Measurements from ENCODE around the gene ZNF628.

Gene ZNF628

GRCh38 chr19:55451163-55451964 lies 25.1 kb upstream of the ZNF628 start:
- DNase-seq, result peak; percentile 32

GRCh38 chr19:55451965-55452748 lies 24.3 kb upstream of the ZNF628 start:
- peak; percentile 34 for DNase-seq

GRCh38 chr19:55452749-55453346 lies 23.6 kb upstream of the ZNF628 start:
- peak; percentile 96 for DNase-seq

- DNase-seq, result no peak
These were observed 22.7 kb upstream of the ZNF628 start for GRCh38 chr19:55453511-55454260.

- DNase-seq, result peak; percentile 84
These were observed 21.6 kb upstream of the ZNF628 start for GRCh38 chr19:55454787-55455243.

GRCh38 chr19:55455576-55456235 lies 20.7 kb upstream of the ZNF628 start:
- no peak for DNase-seq

- DNase-seq, result no peak
These were observed 20.1 kb upstream of the ZNF628 start for GRCh38 chr19:55456347-55456746.

- DNase-seq, result no peak
These were observed 18.5 kb upstream of the ZNF628 start for GRCh38 chr19:55457683-55458457.

GRCh38 chr19:55459551-55459949 lies 16.9 kb upstream of the ZNF628 start:
- DNase-seq, result no peak

GRCh38 chr19:55459950-55460657 lies 16.3 kb upstream of the ZNF628 start:
- peak; percentile 36 for DNase-seq

GRCh38 chr19:55460670-55461258 lies 15.7 kb upstream of the ZNF628 start:
- DNase-seq, result peak; percentile 94

GRCh38 chr19:55461259-55461973 lies 15.0 kb upstream of the ZNF628 start, which contains the start of gene ISOC2:
Gene ISOC2 (minus strand): TSS chr19:55461642. CDS start chr19:55456486, 5,156 bp downstream.
- peak; percentile 100 for DNase-seq

GRCh38 chr19:55461974-55462626 lies 14.3 kb upstream of the ZNF628 start:
- DNase-seq, result peak; percentile 84

GRCh38 chr19:55462722-55463121 lies 13.7 kb upstream of the ZNF628 start:
- DNase-seq, result no peak

GRCh38 chr19:55463583-55464031 lies 12.8 kb upstream of the ZNF628 start:
- DNase-seq, result no peak

- no peak for DNase-seq
These were observed 12.3 kb upstream of the ZNF628 start for GRCh38 chr19:55464039-55464661.

- no peak for DNase-seq
These were observed 11.8 kb upstream of the ZNF628 start, which contains the start of gene C19orf85 for GRCh38 chr19:55464662-55465054. Gene C19orf85 (minus strand): TSS chr19:55464751. CDS start chr19:55464554, 197 bp downstream.
